Fibroblast of mammary gland (primary cell): Measurements from ENCODE around the gene BCO2.
A peak's percentile ranks its signal among the peaks of the same experiment; 100 is the strongest.

Experiments used
- DNase-seq: peaks from one replicate; pipeline ENCODE4 v3.0.0-alpha.2; 2010; ENCODE audit warnings: low read depth
- H3K4me3 ChIP-seq: 2 replicates; pipeline ENCODE4 v1.5.1; 2011; ENCODE audit warnings: low read depth, mild to moderate bottlenecking, low read length, moderate library complexity; ENCODE audit not compliant: control insufficient read depth
- TF ChIP-seq, protein P1 (sequence below): conservative IDR thresholded peaks from 2 replicates; pipeline ENCODE4 v1.5.1; 2011; ENCODE audit warnings: low read depth, low read length, inconsistent platforms; ENCODE audit not compliant: control insufficient read depth, insufficient read depth

The BCO2 gene

DNA sequence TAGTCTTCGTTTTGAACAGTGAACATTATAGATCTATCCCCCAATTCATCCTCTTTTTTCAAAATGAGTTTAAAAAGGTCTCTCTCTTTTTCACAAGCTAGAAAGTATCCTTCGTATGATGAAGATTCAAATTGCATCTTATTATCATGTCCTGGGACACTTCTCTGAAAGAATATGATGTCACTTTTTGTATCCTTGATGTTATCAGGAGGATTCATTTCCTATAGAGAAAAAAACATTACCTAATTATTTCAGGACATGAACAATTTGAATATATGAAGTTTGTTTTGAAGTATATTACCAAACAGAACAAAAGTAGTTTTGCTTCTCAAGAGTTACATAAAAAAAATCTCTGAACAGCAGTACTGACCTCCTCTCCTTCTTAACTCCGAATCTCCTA lies 31.7 kb upstream of the BCO2 start:
- TF ChIP-seq, protein P1, sequence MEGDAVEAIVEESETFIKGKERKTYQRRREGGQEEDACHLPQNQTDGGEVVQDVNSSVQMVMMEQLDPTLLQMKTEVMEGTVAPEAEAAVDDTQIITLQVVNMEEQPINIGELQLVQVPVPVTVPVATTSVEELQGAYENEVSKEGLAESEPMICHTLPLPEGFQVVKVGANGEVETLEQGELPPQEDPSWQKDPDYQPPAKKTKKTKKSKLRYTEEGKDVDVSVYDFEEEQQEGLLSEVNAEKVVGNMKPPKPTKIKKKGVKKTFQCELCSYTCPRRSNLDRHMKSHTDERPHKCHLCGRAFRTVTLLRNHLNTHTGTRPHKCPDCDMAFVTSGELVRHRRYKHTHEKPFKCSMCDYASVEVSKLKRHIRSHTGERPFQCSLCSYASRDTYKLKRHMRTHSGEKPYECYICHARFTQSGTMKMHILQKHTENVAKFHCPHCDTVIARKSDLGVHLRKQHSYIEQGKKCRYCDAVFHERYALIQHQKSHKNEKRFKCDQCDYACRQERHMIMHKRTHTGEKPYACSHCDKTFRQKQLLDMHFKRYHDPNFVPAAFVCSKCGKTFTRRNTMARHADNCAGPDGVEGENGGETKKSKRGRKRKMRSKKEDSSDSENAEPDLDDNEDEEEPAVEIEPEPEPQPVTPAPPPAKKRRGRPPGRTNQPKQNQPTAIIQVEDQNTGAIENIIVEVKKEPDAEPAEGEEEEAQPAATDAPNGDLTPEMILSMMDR = no peak
- no peak overlapping the region for H3K4me3 ChIP-seq
- DNase-seq = no peak

DNA sequence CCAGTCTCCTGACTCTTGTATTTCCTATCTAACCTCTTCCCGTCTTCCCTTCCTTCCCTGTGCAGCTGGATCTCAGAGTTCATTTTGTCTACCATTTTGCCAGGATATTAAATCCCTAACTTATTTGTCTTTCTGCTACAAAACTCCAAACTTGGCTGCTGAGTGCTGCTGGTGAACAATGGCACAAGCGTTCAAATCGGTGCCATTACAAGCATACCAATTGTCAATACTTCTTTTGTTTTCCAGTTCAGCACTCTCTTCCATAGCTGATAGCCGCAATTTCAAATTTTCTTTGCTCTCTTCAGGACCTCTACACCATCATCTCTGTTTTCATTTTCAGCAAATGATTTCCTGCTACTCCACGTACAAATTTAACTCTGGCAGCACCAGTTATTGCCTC lies 24.8 kb upstream of the BCO2 start:
- TF ChIP-seq, protein P1 = no peak
- no peak for DNase-seq
- no peak overlapping the region for H3K4me3 ChIP-seq

DNA sequence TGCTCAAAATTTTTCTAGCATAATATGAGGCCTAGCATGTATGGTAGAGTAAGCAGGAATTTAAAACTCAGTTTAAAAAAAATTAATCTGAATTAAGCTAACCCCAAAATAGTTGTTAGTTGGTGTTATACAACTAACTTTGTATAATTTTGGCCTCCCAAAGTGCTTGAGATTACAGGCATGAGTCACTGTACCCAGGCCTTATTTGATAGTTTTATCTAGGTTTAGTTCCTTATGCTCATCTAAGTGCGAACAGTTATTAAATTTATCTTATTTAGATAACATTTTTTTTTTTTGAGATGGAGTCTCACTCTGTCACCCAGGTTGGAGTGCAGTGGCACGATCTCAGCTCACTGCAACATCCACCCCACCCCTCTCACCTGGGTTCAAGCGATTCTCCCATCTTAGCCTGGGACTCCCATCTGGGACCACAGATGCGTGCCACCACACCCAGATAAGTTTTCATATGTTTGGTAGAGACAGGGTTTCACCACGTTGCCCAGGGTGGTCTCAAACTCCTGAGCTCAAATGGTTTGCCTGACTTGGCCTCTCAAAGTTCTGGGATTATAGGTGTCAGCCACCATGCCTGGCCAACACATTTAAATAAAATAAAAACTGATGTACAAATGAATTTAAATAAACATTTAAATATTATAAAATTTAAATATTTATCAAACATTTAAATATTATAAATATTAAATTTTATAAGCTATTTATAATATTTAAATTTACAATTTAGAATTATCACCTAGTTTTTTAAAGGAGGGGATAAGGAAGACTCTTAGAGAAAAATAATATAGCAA lies 19.0 kb upstream of the BCO2 start:
- TF ChIP-seq, protein P1 = no peak
- no peak overlapping the region for H3K4me3 ChIP-seq
- DNase-seq = no peak

DNA sequence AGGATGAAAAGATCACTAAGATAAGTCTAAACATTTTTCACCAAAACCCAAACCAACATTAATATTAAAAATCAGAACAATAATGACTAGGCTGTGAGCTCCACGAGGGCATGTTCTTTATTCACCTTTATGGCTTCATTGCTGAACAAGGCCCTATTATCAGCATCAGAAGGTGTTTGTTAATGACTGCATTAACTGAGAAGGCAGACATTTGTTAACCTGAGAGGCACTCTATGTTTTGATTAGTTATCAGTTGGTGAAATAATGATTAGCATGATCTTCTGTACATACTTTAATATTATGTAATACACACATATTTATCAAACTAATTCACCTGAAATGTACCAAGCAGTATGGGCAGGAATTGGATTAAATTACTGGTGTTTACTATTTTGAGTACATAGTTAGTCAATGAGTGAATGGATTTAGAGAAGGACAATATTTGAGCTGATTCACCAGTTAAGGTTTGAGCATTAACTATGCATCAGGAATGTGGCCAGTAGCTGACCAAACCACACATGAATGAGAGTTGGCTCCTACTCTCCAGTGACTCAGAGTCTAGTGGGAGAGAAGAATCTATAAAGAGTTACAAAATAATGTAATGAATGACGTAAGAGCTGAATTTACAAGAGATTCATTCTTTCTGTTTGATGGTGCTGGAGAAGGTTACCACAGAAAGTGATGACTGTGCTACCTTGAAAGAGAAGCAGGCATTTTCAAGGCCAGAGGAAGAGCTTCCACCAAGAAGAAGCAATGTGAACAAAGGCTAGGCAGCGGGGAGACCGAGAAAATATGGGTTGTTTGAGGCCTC lies 18.2 kb upstream of the BCO2 start:
- H3K4me3 ChIP-seq = no peak overlapping the region
- TF ChIP-seq, protein P1 = no peak
- DNase-seq = peak; percentile 99

DNA sequence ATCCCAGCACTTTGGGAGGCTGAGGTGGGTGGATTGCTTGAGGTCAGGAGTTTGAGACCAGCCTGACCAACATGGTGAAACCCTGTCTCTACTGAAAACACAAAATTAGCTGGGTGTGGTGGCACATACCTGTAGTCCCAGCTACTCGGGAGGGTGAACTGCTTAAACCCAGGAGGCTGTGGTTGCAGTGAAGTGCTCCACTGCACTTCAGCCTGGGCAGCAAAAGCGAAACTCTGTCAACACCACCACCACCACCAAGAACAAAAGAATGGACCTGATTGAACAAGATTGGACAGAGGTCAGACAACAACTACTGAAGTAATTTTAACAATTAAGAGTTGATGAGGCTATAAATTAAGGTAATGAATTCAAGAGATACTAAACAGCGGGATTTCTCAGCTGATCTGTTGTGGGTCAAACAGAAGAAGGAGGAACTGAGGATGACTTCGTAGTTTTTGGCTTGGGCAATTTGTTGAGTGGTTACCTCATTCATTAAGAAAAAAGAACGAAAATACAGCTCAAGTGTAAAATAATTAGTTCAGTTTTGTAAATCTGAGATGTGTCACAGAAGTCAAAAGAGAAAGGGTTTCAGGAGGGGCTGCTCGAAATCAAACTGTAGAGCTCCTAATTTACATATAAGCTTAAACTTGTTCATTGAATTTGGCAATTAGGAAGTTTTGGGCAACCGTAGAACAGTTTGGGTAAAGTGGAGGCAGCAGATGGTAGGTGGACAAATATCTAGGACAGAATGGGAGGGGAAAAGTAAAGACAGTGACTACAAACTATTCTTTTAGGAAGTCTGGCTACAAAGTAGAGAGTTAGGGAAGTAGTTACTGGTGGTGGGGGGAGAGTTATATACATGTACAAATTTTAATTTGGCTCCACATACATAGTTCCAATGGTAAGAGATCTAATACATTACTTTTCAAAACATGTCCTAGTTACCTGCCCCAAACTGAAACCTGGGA lies 15.9 kb upstream of the BCO2 start:
- no peak for DNase-seq
- TF ChIP-seq, protein P1 = no peak
- H3K4me3 ChIP-seq = no peak overlapping the region
